HG03439 (cell line): ENCODE data around the gene FGF18.

Experiments used
- ATAC-seq: cut with Tn5 transposase; IDR thresholded peaks from one replicate; pipeline ENCODE4 v1.9.1; 2021; ENCODE audit warnings: mild to moderate bottlenecking, moderate library complexity; ENCODE audit not compliant: unreplicated experiment

FGF18 gene

DNA sequence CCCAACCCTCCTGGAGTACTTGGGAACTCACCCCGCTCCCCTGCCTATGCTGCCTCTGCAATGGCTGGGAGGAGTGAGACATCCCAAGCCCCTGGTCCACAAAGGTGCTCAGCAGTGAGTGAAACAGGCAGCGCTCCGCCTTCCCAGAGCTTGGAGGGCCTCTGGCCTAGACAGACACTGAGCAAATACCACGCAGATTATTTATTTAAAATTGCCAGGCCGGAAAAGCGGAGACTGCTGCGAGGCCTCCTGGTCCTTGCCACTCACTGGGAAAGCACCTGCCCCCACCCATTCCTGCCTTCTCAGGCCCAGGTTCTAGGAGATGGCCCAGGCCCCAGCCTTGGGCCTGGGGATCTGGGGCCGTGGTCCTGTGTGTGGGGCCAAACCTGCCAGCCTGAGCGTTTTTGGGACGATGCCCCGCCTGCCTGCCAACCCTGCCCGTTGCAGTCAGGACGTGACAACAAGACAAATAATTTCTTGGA lies 17.4 kb downstream of the FGF18 start:
- ATAC-seq = no peak

DNA sequence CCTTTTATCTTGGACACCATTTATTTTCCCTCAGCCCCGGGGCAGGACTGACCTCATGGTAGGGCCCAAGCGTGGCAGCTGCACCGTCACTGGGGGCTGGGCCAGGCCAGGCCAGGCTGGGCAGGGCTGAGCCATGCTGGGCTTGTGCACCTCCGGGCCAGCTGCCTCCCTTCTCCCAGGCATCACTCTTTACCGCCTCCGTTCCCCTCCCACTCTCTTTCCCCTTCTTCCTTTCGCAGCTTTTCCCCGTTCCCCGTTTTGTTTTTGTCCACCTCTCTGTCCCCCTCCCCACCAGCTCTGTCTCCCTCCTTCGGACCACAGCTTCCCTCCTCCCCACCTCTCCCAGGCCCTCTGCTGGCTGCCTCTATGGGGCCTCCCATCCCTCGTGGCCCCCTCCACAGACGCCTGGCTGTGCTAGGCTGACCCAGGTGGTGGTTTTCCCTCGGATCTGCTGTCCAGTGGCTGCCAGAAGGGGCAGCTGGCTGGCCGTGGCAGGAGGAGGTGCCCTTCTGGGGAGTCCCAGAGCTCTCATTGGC lies 17.9 kb downstream of the FGF18 start:
- no peak for ATAC-seq

DNA sequence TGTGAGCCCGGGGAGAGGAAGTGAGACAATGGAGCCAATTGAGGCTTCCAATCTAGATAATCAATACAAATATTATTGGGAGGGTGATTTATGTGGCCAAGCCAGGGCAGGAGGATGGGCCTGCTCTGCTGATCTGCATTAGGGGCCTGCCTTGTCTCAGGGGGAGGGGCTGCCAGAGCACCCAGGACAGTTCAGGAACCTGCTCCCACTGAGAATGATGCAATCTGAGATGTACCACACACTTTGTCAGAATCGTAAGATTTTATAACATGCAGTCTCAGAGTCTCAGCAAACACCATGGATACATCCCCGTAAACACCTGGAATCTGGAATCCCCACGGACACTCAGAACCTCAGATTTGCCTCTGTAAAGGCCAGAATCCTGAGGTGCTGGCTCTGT lies 19.3 kb downstream of the FGF18 start:
- no peak for ATAC-seq

DNA sequence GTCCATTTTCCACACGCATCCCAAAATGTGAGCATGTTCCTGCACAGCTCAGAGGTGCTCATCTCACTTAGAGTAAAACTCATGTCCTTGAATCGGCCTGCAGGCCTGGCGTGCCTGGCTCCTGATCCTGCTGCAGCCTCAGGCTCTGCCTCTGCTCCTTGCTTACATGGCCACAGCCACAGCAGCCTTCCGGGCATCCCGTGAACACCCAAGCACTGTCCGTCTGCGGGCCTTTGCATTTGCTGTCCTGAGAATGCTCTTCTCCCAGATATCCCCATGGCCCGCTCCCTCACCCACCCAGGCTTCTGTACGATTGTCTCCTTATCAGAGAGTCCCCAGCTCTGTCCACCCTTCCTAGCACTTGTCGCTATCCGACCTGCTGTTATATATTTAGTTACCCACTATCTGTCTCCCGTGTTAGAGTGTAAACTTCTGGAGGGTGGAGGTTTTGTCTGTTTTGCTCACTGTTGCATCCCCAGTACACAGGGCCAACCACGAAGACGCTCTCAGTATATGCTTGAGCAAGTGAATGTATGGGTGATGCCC lies 21.9 kb downstream of the FGF18 start:
- no peak for ATAC-seq

DNA sequence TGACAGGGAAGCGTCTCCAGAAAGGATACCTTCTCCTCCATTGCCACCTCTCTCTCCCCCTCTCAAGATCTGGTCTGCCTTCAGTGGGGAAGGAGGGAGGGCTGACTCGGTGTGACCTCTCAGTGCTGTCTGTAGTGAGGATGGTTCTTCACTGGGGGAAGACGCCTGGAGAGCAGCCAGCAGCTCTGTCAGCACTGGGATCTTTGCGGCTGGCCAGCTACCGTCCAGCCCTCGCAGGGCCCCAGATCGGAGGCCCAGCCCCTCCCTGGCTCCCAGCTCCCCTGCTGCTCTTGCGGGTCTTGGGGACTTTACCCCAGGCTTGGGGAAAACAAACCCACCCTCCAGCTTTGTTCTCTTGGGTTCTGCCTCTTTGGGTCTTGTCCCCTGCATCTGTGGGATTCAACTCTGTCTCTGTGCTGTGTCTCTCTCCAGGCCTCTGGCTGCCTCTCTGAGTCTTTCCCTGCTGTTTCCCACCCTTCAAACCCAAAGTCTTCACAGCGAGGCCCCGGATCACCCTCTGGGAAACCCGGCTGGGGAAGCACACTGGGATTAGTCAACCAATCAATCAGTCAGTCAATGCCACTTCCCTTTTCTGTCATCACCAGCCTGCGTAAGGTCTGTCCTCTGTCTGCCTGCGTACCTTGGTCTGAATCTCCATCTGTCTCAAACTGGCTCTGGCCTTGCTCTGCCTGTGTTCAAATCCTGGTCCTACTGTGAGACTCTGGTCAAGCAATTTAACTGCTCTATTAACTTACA lies 23.0 kb downstream of the FGF18 start:
- no peak for ATAC-seq

DNA sequence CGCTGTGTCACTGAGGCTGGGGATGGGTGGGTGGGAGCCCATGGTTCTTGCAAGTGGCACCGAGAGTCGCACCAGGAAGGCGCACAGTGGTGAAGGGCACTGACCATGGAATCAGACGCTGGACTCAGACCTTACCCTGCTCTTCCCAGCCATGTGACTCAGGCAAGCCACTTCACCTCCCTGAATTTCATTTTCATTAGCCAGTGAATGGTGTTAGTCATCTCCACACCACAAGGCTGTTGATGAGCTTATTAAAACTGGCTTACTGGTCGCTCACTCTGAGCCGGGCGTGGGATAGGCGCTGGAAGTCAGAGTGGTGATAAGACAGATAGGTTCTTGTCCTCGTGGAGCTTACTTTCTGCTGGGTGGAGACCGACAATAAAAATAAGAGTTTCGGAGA lies 25.1 kb downstream of the FGF18 start:
- no peak for ATAC-seq

DNA sequence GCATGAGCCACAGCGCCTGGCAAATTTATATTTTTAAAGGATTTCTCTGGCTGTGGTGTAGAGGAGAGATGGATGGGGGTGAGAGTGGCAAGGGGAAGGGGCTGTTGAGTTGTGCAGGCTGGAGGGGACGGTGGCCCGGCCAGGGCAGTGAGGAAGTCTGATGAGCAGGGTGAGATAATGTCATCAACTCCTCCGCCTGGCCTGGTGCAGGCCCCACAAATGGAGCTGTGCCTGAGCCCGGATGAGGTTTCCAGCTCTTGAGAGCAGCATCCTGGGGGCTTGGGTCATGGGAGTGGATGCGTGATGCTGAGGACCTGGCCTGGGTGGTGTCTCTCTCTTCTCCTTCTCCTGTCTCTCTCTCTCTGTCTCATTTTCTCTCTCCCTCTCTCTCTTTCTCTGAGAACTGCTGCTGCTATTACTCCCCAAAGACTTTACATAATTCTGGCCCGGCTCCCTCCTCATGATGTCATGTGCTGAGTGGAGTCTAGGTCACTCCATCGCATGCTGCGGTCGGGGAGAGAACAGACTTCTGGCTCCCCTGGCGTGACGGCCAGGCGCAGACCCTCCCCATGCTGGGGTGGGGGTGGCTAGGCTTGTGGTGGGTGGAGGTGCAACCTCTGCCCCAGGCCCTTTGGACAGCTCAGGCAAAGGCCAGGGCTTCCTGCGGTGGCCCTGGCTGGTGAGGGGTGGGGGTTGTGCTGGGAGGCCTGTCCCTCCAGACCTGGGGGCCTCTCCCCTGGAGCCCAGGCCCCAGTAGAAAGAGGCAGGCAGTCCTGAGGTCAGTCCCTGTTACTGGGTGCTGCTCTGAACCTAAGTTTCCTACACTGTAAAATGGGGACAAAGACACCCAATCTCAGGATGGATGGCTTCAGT lies 26.4 kb downstream of the FGF18 start:
- ATAC-seq = no peak

DNA sequence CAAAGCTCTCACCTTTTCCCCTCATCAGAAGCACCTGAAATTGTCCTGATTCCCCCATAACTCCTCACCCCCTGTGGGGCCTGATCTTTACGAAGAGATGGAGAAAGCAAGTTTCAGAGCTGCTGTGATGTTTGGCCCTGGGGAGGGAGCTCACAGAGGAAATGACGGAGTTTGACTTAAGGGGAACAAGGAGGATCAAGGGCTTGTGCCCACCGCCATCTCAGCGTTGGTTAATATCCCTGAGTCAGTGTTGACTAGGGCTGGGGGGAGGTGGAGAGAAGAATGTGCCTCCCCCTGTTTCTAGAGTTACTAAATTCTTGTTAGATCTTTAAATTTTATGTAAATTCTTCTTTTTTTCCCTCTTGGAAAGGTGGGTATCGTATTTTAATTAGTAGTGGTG lies 27.8 kb downstream of the FGF18 start:
- no peak for ATAC-seq

DNA sequence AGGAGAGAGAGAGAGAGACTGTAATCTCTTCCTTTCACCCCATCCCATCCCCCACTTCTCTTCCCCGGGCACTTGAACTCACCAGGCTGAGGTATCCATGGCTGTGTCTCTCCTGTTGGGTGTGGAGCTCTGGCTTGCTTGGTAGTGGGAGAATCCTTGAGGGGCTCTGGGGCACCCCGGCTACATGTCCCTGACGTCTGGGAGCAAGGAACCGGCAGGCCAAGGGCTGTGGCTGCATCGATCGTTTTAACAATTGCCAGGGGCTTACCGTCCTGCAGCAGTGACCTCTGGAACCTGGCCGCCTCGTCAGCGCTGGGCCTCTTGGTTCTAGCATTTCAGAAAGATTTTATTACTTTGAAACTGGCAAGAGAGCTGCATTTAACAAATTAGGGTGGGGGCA lies 30.0 kb downstream of the FGF18 start:
- ATAC-seq = no peak

DNA sequence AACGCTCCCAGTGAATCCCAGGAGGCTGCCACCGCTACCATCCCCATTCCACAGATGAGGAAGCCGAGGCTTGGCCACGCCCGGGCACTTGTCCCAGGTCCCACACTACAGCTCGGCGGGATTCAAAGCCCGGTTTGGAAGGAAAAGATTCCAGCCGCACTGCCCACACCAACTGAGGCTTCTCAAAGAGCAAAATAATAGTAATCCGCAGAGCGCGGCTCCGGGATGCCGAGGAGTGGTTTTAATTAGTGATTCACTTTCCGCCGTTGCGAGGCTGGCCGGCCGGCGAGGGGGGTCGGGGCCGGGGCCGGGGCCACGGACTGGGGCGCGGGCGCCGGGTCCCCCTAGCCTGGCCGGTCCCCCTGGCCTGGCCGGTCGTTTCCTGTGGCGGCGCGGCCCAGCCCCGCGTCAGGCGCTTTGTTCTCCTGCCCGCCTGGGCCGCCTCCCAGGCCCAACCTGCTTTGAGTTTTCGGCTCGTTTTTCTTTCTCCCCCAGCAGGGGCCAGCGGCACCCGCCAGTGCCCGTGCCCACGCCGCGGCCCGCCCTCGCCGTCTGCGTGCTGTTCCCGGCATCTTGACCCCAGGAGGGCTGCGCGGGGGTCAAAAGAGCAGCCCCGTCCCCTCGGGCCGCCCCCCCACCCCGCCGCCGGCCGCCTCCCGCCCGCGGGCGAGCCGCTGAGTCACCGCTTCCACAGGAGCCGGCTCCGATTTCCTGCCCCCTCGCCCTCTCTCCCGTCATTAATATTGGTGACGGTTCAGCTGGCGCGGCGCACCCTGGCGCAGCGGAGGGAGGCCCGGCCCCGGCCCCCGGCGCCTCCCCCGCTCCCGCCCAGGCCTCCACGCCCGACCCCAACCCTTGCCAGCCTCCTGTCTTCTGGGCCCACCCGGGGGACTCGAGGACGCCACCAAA lies 31.2 kb downstream of the FGF18 start:
- no peak for ATAC-seq

DNA sequence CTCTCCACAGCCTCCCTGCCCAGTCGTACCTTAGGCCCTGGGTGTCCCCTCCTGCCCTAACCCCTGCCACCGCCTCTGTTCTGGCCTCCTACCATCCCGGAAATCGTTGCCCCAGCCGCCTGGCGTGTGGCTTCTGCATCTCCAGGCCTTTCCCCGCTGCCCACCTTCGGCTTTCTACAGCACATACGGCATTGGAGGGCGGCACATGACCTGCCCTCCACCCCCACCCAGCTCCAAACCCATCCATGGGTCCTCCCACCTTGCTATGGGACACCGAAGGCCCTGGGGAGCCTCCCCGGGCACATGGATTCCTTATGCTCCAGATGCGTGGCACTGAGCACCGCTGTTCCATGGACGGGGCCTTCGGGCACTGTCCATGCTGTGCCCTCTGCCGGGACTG lies 32.0 kb downstream of the FGF18 start:
- ATAC-seq = no peak

DNA sequence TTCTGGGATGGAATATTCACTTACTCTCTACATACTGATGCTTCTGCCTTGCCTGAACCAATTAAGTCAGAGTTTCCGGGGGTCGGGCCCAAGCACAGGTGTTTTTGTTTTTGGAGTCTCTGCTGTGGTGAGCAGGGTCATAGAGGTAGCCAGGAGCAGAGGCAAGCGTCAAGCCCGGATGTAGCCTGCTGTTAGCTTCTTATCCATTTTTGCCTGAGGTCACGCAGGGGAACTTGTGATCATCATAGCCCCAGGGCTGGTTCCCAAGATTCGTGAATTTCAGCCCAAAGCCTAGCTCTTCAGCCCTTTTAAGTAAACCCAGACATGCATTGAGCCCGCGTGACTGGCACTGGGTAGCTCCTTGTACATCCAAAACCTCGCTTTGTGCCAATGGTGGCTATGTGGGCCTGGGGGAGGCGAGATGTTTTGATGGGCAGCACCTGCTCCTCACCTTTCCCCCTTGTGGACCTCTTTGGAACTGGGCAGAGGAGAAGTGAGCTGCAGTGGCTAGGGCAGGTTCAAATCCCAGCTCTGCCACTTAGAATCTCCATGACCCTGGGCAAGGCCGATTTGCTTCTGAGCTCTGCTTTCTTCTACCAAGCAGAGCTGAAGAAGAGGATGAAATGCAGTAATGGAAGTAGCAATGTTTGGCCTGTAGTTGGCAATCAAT lies 33.7 kb downstream of the FGF18 start:
- ATAC-seq = no peak

DNA sequence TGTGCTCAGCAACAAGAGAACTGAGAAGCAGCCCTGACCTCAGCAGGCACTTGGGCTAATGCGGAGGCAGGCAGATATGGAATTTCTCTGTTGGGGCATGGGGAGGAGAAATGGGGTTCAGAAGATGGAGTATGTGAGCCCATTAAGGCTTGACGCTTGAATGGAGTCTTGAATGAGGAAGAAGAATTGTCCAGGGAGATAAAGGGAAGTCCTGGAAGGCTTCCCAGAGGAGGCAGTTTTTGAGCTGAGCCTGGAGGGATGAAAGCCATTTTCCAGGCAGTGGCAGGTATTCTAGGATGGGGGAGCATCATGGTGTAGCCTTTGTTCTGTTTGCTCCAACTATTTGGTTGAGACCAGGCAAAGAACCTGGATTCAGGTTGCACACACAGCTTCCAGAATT lies 34.5 kb downstream of the FGF18 start:
- ATAC-seq = no peak

DNA sequence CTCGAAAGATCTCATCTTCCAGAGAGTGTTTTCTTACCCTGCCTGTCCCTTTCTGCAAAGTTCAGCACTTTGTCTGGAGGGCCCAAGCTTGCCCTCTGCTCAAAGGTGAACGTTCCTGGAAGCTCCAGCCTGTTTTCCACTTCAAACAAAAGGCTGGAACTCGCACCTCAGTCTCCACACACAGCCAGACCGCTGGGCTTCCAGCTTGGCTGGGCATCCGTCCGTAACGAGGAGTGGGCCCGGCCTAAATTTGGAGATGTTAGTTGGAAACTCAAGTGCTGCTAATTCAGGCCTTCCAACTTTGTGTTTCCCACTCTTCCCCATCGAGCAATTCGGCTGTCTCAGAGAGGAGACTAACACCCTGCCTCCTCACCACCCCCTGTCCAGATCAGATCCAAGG lies 35.1 kb downstream of the FGF18 start:
- ATAC-seq = no peak

DNA sequence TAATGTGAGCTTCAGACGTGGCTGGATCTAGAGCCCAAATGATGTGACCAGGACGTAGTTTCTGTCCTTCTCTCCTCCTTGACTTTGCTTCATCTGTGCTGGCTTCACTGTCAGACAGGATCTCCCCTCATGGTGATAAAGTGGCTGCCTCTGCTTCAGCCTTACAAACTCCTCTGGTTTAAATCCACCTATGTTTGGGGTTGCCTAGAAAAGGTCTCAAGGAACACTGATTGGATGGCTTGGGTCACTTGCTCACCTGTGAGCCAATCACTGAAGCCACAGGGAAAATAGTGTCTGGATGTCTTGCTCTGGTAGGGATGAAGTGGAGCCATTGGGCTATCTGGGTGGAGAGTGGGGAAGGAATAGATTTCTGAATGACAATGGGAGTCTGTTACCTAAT lies 36.1 kb downstream of the FGF18 start:
- ATAC-seq = no peak

DNA sequence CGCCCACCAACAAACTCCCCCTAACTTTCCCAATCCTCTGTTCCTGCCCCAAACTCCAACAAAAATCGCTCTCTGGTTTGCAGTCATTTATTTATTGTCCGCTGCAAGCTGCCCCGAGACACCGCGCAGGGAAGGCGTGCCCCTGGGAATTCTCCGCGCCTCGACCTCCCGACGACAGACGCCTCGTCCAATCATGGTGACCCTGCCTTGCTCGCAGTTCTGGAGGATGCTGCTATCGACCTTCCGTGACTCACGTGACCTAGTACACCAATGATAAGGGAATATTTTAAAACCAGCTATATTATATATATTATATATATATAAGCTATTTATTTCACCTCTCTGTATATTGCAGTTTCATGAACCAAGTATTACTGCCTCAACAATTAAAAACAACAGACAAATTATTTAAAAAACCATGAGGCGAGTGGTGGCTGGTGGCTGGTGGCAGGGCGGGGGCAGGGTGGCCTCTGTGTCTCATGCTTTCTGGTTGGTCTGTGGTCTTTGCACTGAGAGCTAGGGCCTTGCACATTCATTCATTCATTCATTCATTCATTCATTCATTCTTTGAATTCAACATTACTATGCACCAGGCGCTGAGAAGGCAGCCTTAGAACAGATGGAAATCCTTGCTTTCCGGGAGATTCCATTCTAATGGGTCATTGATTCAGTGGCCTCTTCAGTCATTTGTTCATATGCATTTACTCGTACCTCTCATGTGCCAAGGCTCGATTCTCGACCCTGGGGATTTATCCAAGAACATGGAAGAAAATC lies 37.9 kb downstream of the FGF18 start:
- ATAC-seq = no peak

DNA sequence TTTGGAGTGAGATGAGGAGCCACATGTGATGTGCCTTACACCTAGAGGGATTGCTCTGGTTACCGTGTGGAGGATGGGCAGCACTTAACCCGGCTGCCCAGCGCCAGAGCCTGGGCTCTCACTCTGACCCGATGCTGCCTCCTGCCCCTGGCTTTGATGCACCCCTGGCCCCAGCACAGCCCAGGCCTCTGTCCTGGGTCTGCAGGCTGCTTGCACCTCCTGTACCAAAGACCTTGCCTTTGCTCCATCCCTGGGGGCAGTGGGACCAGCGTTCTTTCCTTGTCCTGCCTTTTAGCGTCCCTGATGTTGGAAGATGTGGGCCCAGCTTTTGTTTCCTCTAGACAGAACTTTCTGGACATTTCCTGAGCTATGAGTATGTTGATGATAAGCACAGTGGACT lies 40.4 kb downstream of the FGF18 start:
- ATAC-seq = no peak

DNA sequence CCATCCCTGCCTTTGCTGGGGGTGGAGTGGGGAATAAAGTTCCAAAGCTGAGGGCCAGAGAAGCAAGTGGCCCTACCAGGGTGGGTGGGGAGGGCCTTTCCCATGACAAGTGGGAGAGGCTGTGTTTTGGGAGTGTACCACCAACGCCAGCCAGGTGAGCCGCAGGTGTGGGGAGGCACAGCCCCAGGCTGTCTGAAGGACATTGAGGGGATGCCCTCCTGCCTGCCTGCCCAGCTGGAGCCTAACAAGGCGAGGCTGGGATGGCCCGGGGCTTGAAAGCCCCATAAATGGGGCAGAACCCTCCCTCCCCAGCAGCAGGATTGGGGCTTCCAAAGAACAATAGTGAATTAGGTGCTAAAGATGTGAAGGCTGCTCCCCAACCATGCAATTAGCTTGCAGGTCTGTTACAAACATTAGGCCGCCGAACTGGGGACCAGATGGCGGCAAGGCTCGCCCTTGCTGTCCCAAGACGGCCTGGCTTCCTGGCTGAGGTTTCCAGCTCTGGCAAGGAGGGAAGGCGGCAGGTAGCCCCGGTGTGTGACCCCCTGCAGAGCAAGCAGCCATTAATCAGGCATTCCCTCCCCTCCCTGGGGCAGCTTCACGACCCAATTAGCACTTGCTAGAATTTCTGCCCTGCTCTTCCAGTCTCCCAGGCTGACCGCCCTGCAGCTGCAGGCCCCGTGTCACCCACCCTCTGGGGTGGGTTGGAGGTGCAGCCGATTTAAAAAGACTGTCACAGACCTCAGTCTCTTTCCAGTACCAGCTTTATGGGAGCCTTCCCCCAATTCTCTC lies 42.9 kb downstream of the FGF18 start:
- ATAC-seq = no peak
